Activated CD8-positive, alpha-beta T cell treated with anti-CD3 and anti-CD28 coated beads for 36 hours (primary cell): ENCODE data around the gene SLC66A2. TPM values are rescaled to one million over a fixed set of nuclear protein-coding genes. Genes with fewer than 3 reads are reported as not detected.

Experiments used
- ATAC-seq: fragments of 200-7000 bp; cut with Tn5 transposase; one replicate; pipeline ENCODE4 v1.10.0; 2021; ENCODE audit warnings: mild to moderate bottlenecking, moderate library complexity
- CTCF ChIA-PET: fragments of 350-600 bp; sonication (Branson Sonifier 250); formaldehyde crosslinking; loops from one replicate; lab custom pipeline; 2021; ENCODE audit warnings: antibody characterized with exemption; lab: Charles Lee
- POLR2A ChIA-PET: fragments of 350-600 bp; sonication (Branson Sonifier 250); formaldehyde crosslinking; loops from one replicate; lab custom pipeline; 2021; ENCODE audit warnings: antibody characterized with exemption; lab: Charles Lee
- DNase-seq: peaks from one replicate; pipeline ENCODE4 v3.0.0-alpha.2; 2020
- H3K27ac Mint-ChIP-seq: one replicate; pipeline ENCODE4 v1.8.0; 2021; ENCODE audit warnings: mild to moderate bottlenecking, mixed read lengths
- H3K27me3 Mint-ChIP-seq: one replicate; pipeline ENCODE4 v1.8.0; 2021; ENCODE audit warnings: mixed read lengths
- H3K36me3 Mint-ChIP-seq: one replicate; pipeline ENCODE4 v1.8.0; 2021; ENCODE audit warnings: low read depth, mixed read lengths
- H3K4me1 Mint-ChIP-seq: one replicate; pipeline ENCODE4 v1.8.0; 2021; ENCODE audit warnings: low read depth, mixed read lengths
- H3K4me3 Mint-ChIP-seq: one replicate; pipeline ENCODE4 v1.8.0; 2021; ENCODE audit warnings: mild to moderate bottlenecking, moderate library complexity, mixed read lengths
- H3K9me3 Mint-ChIP-seq: one replicate; pipeline ENCODE4 v1.8.0; 2021; ENCODE audit warnings: mixed read lengths
- CTCF ChIP-seq: fragments of 200-600 bp; IDR thresholded peaks from one replicate; pipeline ENCODE4 v1.8.0; 2022; ENCODE audit warnings: antibody characterized with exemption, mild to moderate bottlenecking
- intact Hi-C: fragments of 100-400 bp; cut with micrococcal nuclease; formaldehyde crosslinking; loops from one replicate; pipeline ENCODE4 v1.10.0; 2022
- total RNA-seq, 2 experiments: library from RNA; stranded (reverse); gene quantifications; one replicate each; pipeline ENCODE4 v1.2.3, GENCODE V29; 2021

Gene SLC66A2
- total RNA-seq, 2 experiments from 2014 or later = 28.2 to 29.7 TPM

- ATAC-seq (no peak), DNase-seq (no peak)
- H3K36me3 Mint-ChIP-seq = no peaks in the 10 kb centered on the region
- peaks cover 10% of the 10 kb centered on the region for H3K9me3 Mint-ChIP-seq
- CTCF ChIA-PET = no interaction called here
- no peak overlapping the region for H3K27ac Mint-ChIP-seq
- no peak overlapping the region for H3K4me3 Mint-ChIP-seq
- TF ChIP-seq CTCF = no peak
- peaks cover 4% of the 10 kb centered on the region for H3K27me3 Mint-ChIP-seq
- POLR2A ChIA-PET = no interaction called here
- H3K4me1 Mint-ChIP-seq = no peaks in the 10 kb centered on the region
- intact Hi-C loops = no loop called here
Observed at GRCh38 chr18:79863161-79864005, 88.1 kb downstream of the SLC66A2 start.

- Mint-ChIP-seq H3K4me3 (no peak overlapping the region), H3K36me3 (no peaks in the 10 kb centered on the region), H3K4me1 (no peaks in the 10 kb centered on the region), H3K27ac (no peak overlapping the region), H3K27me3 (peaks cover 4% of the 10 kb centered on the region), H3K9me3 (peaks cover 10% of the 10 kb centered on the region)
- intact Hi-C loops = no loop called here
- no peak for ATAC-seq
- DNase-seq = no peak
- POLR2A ChIA-PET = interaction anchor here (0.9 kb wide), 1 partner anchor 11 kb away, joined by 3 read pairs; no protein-coding TSS in a partner anchor
- TF ChIP-seq CTCF = no peak
- CTCF ChIA-PET = interaction anchor here (1.3 kb wide), 1 partner anchor 37 kb away, joined by 3 read pairs; no protein-coding TSS in a partner anchor
Observed at GRCh38 chr18:79862562-79862961, 88.9 kb downstream of the SLC66A2 start.

- Mint-ChIP-seq H3K27ac (no peak overlapping the region), H3K9me3 (peaks cover 10% of the 10 kb centered on the region), H3K27me3 (peaks cover 4% of the 10 kb centered on the region), H3K36me3 (no peaks in the 10 kb centered on the region), H3K4me3 (no peak overlapping the region), H3K4me1 (peaks cover 5% of the 10 kb centered on the region)
- DNase-seq = no peak
- intact Hi-C loops = no loop called here
- ChIA-PET POLR2A (interaction anchor here (0.6 to 0.9 kb wide), 2 partner anchors 12 to 58 kb away, joined by 3 read pairs; no protein-coding TSS in a partner anchor), CTCF (interaction anchor here (1.3 kb wide), 1 partner anchor 36 kb away, joined by 3 read pairs; no protein-coding TSS in a partner anchor)
- no peak for ATAC-seq
- TF ChIP-seq CTCF = no peak
Observed at GRCh38 chr18:79861687-79862086, 89.8 kb downstream of the SLC66A2 start.

- CTCF ChIA-PET = no interaction called here
- DNase-seq (no peak), ATAC-seq (no peak)
- H3K9me3 Mint-ChIP-seq = peaks cover 10% of the 10 kb centered on the region
- TF ChIP-seq CTCF = no peak
- H3K4me3 Mint-ChIP-seq = no peak overlapping the region
- POLR2A ChIA-PET = no interaction called here
- intact Hi-C loops = no loop called here
- no peaks in the 10 kb centered on the region for H3K36me3 Mint-ChIP-seq
- H3K27me3 Mint-ChIP-seq = peaks cover 9% of the 10 kb centered on the region
- H3K27ac Mint-ChIP-seq = no peak overlapping the region
- H3K4me1 Mint-ChIP-seq = peaks cover 5% of the 10 kb centered on the region
Observed at GRCh38 chr18:79859314-79859713, 92.1 kb downstream of the SLC66A2 start.

- ATAC-seq (no peak), DNase-seq (no peak)
- CTCF ChIA-PET = no interaction called here
- POLR2A ChIA-PET = no interaction called here
- Mint-ChIP-seq H3K27ac (no peak overlapping the region), H3K36me3 (no peaks in the 10 kb centered on the region), H3K4me1 (peaks cover 5% of the 10 kb centered on the region), H3K4me3 (no peak overlapping the region), H3K9me3 (peaks cover 10% of the 10 kb centered on the region), H3K27me3 (peaks cover 9% of the 10 kb centered on the region)
- no peak for TF ChIP-seq CTCF
- intact Hi-C loops = no loop called here
Observed at GRCh38 chr18:79857082-79857671, 94.3 kb downstream of the SLC66A2 start.
